Measurements from ENCODE around the gene EXOC6. TPM values are rescaled to one million over a fixed set of nuclear protein-coding genes. Genes with fewer than 3 reads are reported as not detected.
A peak's percentile ranks its signal among the peaks of the same experiment; 100 is the strongest.

The EXOC6 gene
- polyA plus RNA-seq, 4 donors, result 6.7 to 17.5 (median 9.6) TPM

GRCh38 chr10:92829786-92830377 is 18.4 kb upstream of the EXOC6 start:
- WGBS, 3 donors, result 90 to 91% (median 91%) methylated on average over 4 of the region's 4 CpGs
- Histone ChIP-seq H3K36me3 (ENCODE audit: control insufficient read depth in 3 of 3, insufficient read depth in 2 of 3, low read depth in 1 of 3, low read length in 3 of 3) (no peaks in the 10 kb centered on the region), H3K4me3 (ENCODE audit: low read depth in 1 of 3, low read length in 3 of 3) (no peak overlapping the region), H3K27me3 (ENCODE audit: control insufficient read depth in 3 of 3, insufficient read depth in 3 of 3, low read length in 3 of 3) (no peaks in the 10 kb centered on the region), H3K4me1 (ENCODE audit: control insufficient read depth in 3 of 3, insufficient read depth in 2 of 3, low read depth in 1 of 3, low read length in 2 of 3) (no peaks in the 10 kb centered on the region), H3K9me3 (ENCODE audit: control insufficient read depth in 2 of 2, insufficient read depth in 1 of 2, low read depth in 1 of 2, low read length in 1 of 2) (no peaks in the 10 kb centered on the region), H3K27ac (ENCODE audit: low read depth in 1 of 3, low read length in 2 of 3) (no peak overlapping the region)
- DNase-seq, result no peak
- no peak for FAIRE-seq

GRCh38 chr10:92830478-92831389 is 17.6 kb upstream of the EXOC6 start:
- Histone ChIP-seq H3K27me3 (ENCODE audit: control insufficient read depth in 3 of 3, insufficient read depth in 3 of 3, low read length in 3 of 3) (no peaks in the 10 kb centered on the region), H3K9me3 (ENCODE audit: control insufficient read depth in 2 of 2, insufficient read depth in 1 of 2, low read depth in 1 of 2, low read length in 1 of 2) (no peaks in the 10 kb centered on the region), H3K4me1 (ENCODE audit: control insufficient read depth in 3 of 3, insufficient read depth in 2 of 3, low read depth in 1 of 3, low read length in 2 of 3) (no peaks in the 10 kb centered on the region), H3K36me3 (ENCODE audit: control insufficient read depth in 3 of 3, insufficient read depth in 2 of 3, low read depth in 1 of 3, low read length in 3 of 3) (no peaks in the 10 kb centered on the region), H3K27ac (ENCODE audit: low read depth in 1 of 3, low read length in 2 of 3) (no peak overlapping the region), H3K4me3 (ENCODE audit: low read depth in 1 of 3, low read length in 3 of 3) (no peak overlapping the region)
- FAIRE-seq (no peak), DNase-seq (no peak)
- 65 to 87% (median 73%) methylated on average over 12 of the region's 12 CpGs for WGBS, 3 donors

GRCh38 chr10:92832121-92832520 is 16.2 kb upstream of the EXOC6 start:
- 95 to 98% (median 96%) methylated on average over 10 of the region's 10 CpGs for WGBS, 3 donors
- Histone ChIP-seq H3K4me3 (ENCODE audit: low read depth in 1 of 3, low read length in 3 of 3) (no peak overlapping the region), H3K9me3 (ENCODE audit: control insufficient read depth in 2 of 2, insufficient read depth in 1 of 2, low read depth in 1 of 2, low read length in 1 of 2) (no peaks in the 10 kb centered on the region), H3K27ac (ENCODE audit: low read depth in 1 of 3, low read length in 2 of 3) (no peak overlapping the region), H3K4me1 (ENCODE audit: control insufficient read depth in 3 of 3, insufficient read depth in 2 of 3, low read depth in 1 of 3, low read length in 2 of 3) (no peaks in the 10 kb centered on the region), H3K27me3 (ENCODE audit: control insufficient read depth in 3 of 3, insufficient read depth in 3 of 3, low read length in 3 of 3) (no peaks in the 10 kb centered on the region), H3K36me3 (ENCODE audit: control insufficient read depth in 3 of 3, insufficient read depth in 2 of 3, low read depth in 1 of 3, low read length in 3 of 3) (no peaks in the 10 kb centered on the region)
- DNase-seq (no peak), FAIRE-seq (no peak)

- H3K36me3 ChIP-seq (ENCODE audit: control insufficient read depth in 3 of 3, insufficient read depth in 2 of 3, low read depth in 1 of 3, low read length in 3 of 3), result no peaks in the 10 kb centered on the region
- 66 to 85% (median 83%) methylated on average over 2 of the region's 2 CpGs for WGBS, 3 donors
- no peaks in the 10 kb centered on the region for H3K27me3 ChIP-seq (ENCODE audit: control insufficient read depth in 3 of 3, insufficient read depth in 3 of 3, low read length in 3 of 3)
- no peak for DNase-seq
- no peak overlapping the region for H3K4me3 ChIP-seq (ENCODE audit: low read depth in 1 of 3, low read length in 3 of 3)
- H3K27ac ChIP-seq (ENCODE audit: low read depth in 1 of 3, low read length in 2 of 3), result no peak overlapping the region
- no peaks in the 10 kb centered on the region for H3K4me1 ChIP-seq (ENCODE audit: control insufficient read depth in 3 of 3, insufficient read depth in 2 of 3, low read depth in 1 of 3, low read length in 2 of 3)
- H3K9me3 ChIP-seq (ENCODE audit: control insufficient read depth in 2 of 2, insufficient read depth in 1 of 2, low read depth in 1 of 2, low read length in 1 of 2), result no peaks in the 10 kb centered on the region
- no peak for FAIRE-seq
Observed at GRCh38 chr10:92832998-92833650, 15.2 kb upstream of the EXOC6 start.

GRCh38 chr10:92834331-92834730 is 14.0 kb upstream of the EXOC6 start:
- H3K9me3 ChIP-seq (ENCODE audit: control insufficient read depth in 2 of 2, insufficient read depth in 1 of 2, low read depth in 1 of 2, low read length in 1 of 2), result no peaks in the 10 kb centered on the region
- no peaks in the 10 kb centered on the region for H3K36me3 ChIP-seq (ENCODE audit: control insufficient read depth in 3 of 3, insufficient read depth in 2 of 3, low read depth in 1 of 3, low read length in 3 of 3)
- no peak overlapping the region for H3K4me3 ChIP-seq (ENCODE audit: low read depth in 1 of 3, low read length in 3 of 3)
- H3K27me3 ChIP-seq (ENCODE audit: control insufficient read depth in 3 of 3, insufficient read depth in 3 of 3, low read length in 3 of 3), result no peaks in the 10 kb centered on the region
- DNase-seq (no peak), FAIRE-seq (no peak)
- 68 to 87% (median 84%) methylated on average over 3 of the region's 3 CpGs for WGBS, 3 donors
- H3K27ac ChIP-seq (ENCODE audit: low read depth in 1 of 3, low read length in 2 of 3), result no peak overlapping the region
- no peaks in the 10 kb centered on the region for H3K4me1 ChIP-seq (ENCODE audit: control insufficient read depth in 3 of 3, insufficient read depth in 2 of 3, low read depth in 1 of 3, low read length in 2 of 3)

- DNase-seq (no peak), FAIRE-seq (no peak)
- Histone ChIP-seq H3K36me3 (ENCODE audit: control insufficient read depth in 3 of 3, insufficient read depth in 2 of 3, low read depth in 1 of 3, low read length in 3 of 3) (no peaks in the 10 kb centered on the region), H3K4me1 (ENCODE audit: control insufficient read depth in 3 of 3, insufficient read depth in 2 of 3, low read depth in 1 of 3, low read length in 2 of 3) (no peaks in the 10 kb centered on the region), H3K27ac (ENCODE audit: low read depth in 1 of 3, low read length in 2 of 3) (no peak overlapping the region), H3K27me3 (ENCODE audit: control insufficient read depth in 3 of 3, insufficient read depth in 3 of 3, low read length in 3 of 3) (no peaks in the 10 kb centered on the region), H3K4me3 (ENCODE audit: low read depth in 1 of 3, low read length in 3 of 3) (no peak overlapping the region), H3K9me3 (ENCODE audit: control insufficient read depth in 2 of 2, insufficient read depth in 1 of 2, low read depth in 1 of 2, low read length in 1 of 2) (no peaks in the 10 kb centered on the region)
Observed at GRCh38 chr10:92834986-92835385, 13.3 kb upstream of the EXOC6 start.

- no peaks in the 10 kb centered on the region for H3K4me1 ChIP-seq (ENCODE audit: control insufficient read depth in 3 of 3, insufficient read depth in 2 of 3, low read depth in 1 of 3, low read length in 2 of 3)
- WGBS, 3 donors, result 74 to 83% (median 78%) methylated on average over 4 of the region's 4 CpGs
- H3K4me3 ChIP-seq (ENCODE audit: low read depth in 1 of 3, low read length in 3 of 3), result no peak overlapping the region
- no peaks in the 10 kb centered on the region for H3K36me3 ChIP-seq (ENCODE audit: control insufficient read depth in 3 of 3, insufficient read depth in 2 of 3, low read depth in 1 of 3, low read length in 3 of 3)
- H3K27ac ChIP-seq (ENCODE audit: low read depth in 1 of 3, low read length in 2 of 3), result no peak overlapping the region
- no peaks in the 10 kb centered on the region for H3K9me3 ChIP-seq (ENCODE audit: control insufficient read depth in 2 of 2, insufficient read depth in 1 of 2, low read depth in 1 of 2, low read length in 1 of 2)
- DNase-seq, result no peak
- FAIRE-seq, result no peak
- no peaks in the 10 kb centered on the region for H3K27me3 ChIP-seq (ENCODE audit: control insufficient read depth in 3 of 3, insufficient read depth in 3 of 3, low read length in 3 of 3)
Observed at GRCh38 chr10:92837456-92837855, 10.9 kb upstream of the EXOC6 start.

GRCh38 chr10:92839191-92840085 is 8.9 kb upstream of the EXOC6 start:
- Histone ChIP-seq H3K27ac (ENCODE audit: low read depth in 1 of 3, low read length in 2 of 3) (peak overlapping the region in 1 of 3 donors; percentile 65), H3K4me3 (ENCODE audit: low read depth in 1 of 3, low read length in 3 of 3) (no peak overlapping the region), H3K36me3 (ENCODE audit: control insufficient read depth in 3 of 3, insufficient read depth in 2 of 3, low read depth in 1 of 3, low read length in 3 of 3) (no peaks in the 10 kb centered on the region), H3K4me1 (ENCODE audit: control insufficient read depth in 3 of 3, insufficient read depth in 2 of 3, low read depth in 1 of 3, low read length in 2 of 3) (no peaks in the 10 kb centered on the region), H3K9me3 (ENCODE audit: control insufficient read depth in 2 of 2, insufficient read depth in 1 of 2, low read depth in 1 of 2, low read length in 1 of 2) (no peaks in the 10 kb centered on the region), H3K27me3 (ENCODE audit: control insufficient read depth in 3 of 3, insufficient read depth in 3 of 3, low read length in 3 of 3) (no peaks in the 10 kb centered on the region)
- 42 to 51% (median 47%) methylated on average over 10 of the region's 10 CpGs for WGBS, 3 donors
- FAIRE-seq (no peak), DNase-seq (peak; percentile 18 to 33)

All from small intestine (tissue), 7 donors.